HUES6 (cell line): ENCODE measurements around the gene TENT4A.
"Not testable (repeated sequence)": the region's sequence is repeated elsewhere in the genome, so short reads cannot be mapped to it uniquely, and the experiment has no call there.

ENCODE experiments used
- H3K27ac ChIP-seq: 2 replicates; pipeline ENCODE4 v1.7.0; 2013; ENCODE audit warnings: low read depth, mild to moderate bottlenecking, low read length, inconsistent platforms
- H3K27me3 ChIP-seq: 2 replicates; pipeline ENCODE4 v1.6.1; 2013; ENCODE audit warnings: low read length; ENCODE audit not compliant: control insufficient read depth, insufficient read depth
- H3K36me3 ChIP-seq: 2 replicates; pipeline ENCODE4 v1.6.1; 2013; ENCODE audit warnings: low read length; ENCODE audit not compliant: control insufficient read depth, insufficient read depth
- H3K4me1 ChIP-seq: 2 replicates; pipeline ENCODE4 v1.6.1; 2013; ENCODE audit warnings: low read length; ENCODE audit not compliant: control insufficient read depth, insufficient read depth
- H3K4me3 ChIP-seq: 2 replicates; pipeline ENCODE4 v1.5.1; 2013; ENCODE audit warnings: low read depth, low read length
- H3K9ac ChIP-seq: one replicate; pipeline ENCODE4 v1.6.1; 2013; ENCODE audit warnings: mild to moderate bottlenecking, low read length
- H3K9me3 ChIP-seq: 2 replicates; pipeline ENCODE4 v1.6.1; 2013; ENCODE audit warnings: low read depth, low read length; ENCODE audit not compliant: control insufficient read depth, insufficient read depth

TENT4A gene

GRCh38 chr5:6713274-6714225 is at the start of gene TENT4A:
Gene TENT4A (plus strand): TSS chr5:6713432. CDS start chr5:6713984, 552 bp downstream.
- Histone ChIP-seq H3K27me3 (peaks cover 16% of the 10 kb centered on the region; the same call in 1 of the 2 replicates), H3K9ac (peak within 1 kb of the TSS; percentile 80), H3K36me3 (0 out of 2 replicates have a peak, but pooled peaks cover 1% of the 10 kb centered on the region), H3K4me1 (peaks cover 23% of the 10 kb centered on the region), H3K9me3 (no peaks in the 10 kb centered on the region), H3K4me3 (peak within 1 kb of the TSS; percentile 86), H3K27ac (peak within 1 kb of the TSS; percentile 70; the same call in 1 of the 2 replicates)

DNA sequence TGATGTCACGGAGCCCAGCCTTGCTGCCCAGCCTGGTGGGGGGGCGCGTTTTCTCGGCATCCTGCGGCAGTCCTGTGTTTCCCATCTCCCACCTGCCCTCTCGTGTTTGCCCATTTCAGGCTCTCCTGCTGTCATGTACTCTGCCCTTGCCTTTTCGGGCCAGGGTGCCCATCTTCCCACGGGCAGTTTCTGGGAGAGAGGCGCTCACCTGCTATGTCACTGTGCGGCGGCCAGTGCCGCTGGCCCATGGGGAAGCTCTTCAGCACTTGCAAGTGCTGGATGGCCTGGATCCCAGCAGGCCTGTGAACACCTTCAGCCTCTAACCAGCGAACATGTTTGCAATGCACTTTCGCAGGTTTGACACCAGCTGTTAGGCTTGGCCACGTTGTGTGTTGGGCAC is 46.5 kb upstream of the TENT4A start:
- no peak overlapping the region for H3K9ac ChIP-seq
- H3K36me3 ChIP-seq = peaks cover 7% of the 10 kb centered on the region
- no peak overlapping the region for H3K27ac ChIP-seq
- H3K9me3 ChIP-seq = no peaks in the 10 kb centered on the region
- no peaks in the 10 kb centered on the region for H3K27me3 ChIP-seq
- peaks cover 10% of the 10 kb centered on the region for H3K4me1 ChIP-seq
- no peak overlapping the region for H3K4me3 ChIP-seq

- H3K36me3 ChIP-seq = peaks cover 7% of the 10 kb centered on the region
- no peak overlapping the region for H3K9ac ChIP-seq
- H3K4me1 ChIP-seq = peaks cover 10% of the 10 kb centered on the region
- H3K4me3 ChIP-seq = no peak overlapping the region
- H3K9me3 ChIP-seq = no peaks in the 10 kb centered on the region
- H3K27ac ChIP-seq = no peak overlapping the region
- no peaks in the 10 kb centered on the region for H3K27me3 ChIP-seq
These were observed 45.6 kb upstream of the TENT4A start for GRCh38 chr5:6667648-6668047.

GRCh38 chr5:6668717-6669116 is 44.5 kb upstream of the TENT4A start:
- peaks cover 10% of the 10 kb centered on the region for H3K4me1 ChIP-seq
- H3K27me3 ChIP-seq, H3K36me3 ChIP-seq, H3K4me3 ChIP-seq, H3K9ac ChIP-seq, H3K27ac ChIP-seq, H3K9me3 ChIP-seq: not testable (repeated sequence)

DNA sequence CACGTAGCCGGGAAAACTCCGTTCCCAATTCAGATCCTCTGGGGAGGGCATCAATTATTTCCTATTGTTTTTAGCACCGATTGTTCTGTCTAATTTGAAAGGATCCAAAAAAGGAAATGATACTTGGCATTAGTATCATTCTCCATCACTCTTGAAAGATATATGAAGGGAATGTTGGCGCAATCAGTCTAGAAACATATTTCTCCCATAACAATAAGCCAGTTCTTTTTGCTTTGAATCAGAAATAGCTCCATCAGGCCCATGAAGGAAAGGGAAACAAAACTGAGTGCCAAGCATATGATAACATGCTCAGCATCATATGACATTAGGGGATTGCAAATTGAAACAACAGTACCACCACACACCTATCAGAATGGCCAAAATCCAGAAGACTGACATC is 40.2 kb upstream of the TENT4A start:
- H3K27ac ChIP-seq = no peak overlapping the region
- H3K27me3 ChIP-seq = no peaks in the 10 kb centered on the region
- peaks cover 7% of the 10 kb centered on the region for H3K36me3 ChIP-seq
- no peak overlapping the region for H3K9ac ChIP-seq
- H3K9me3 ChIP-seq = peaks cover 26% of the 10 kb centered on the region
- H3K4me1 ChIP-seq = peaks cover 3% of the 10 kb centered on the region; the same call in 1 of the 2 replicates
- no peak overlapping the region for H3K4me3 ChIP-seq

DNA sequence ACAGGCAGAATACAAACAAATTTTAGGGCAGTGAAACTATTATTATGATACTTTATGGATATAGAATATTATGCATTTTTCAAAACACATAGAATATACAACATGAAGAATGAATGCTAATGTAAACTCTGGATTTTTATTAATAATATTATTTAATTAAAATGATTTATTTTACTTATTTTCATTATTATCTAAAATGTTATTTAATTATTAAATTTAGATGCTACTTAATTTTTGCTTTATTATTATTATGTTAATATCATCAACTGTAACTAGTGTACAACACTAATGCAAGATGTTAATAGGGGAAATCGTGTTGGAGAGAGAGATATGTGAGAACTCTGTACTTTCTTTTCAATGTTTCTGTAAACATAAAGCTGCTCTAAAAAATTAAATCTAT is 39.3 kb upstream of the TENT4A start:
- H3K4me3 ChIP-seq = no peak overlapping the region
- no peak overlapping the region for H3K9ac ChIP-seq
- no peaks in the 10 kb centered on the region for H3K4me1 ChIP-seq
- H3K27ac ChIP-seq = no peak overlapping the region
- peaks cover 26% of the 10 kb centered on the region for H3K9me3 ChIP-seq
- no peaks in the 10 kb centered on the region for H3K27me3 ChIP-seq
- H3K36me3 ChIP-seq = peaks cover 7% of the 10 kb centered on the region

- Histone ChIP-seq H3K36me3 (peaks cover 7% of the 10 kb centered on the region), H3K27ac (no peak overlapping the region), H3K4me1 (no peaks in the 10 kb centered on the region), H3K27me3 (no peaks in the 10 kb centered on the region), H3K4me3 (no peak overlapping the region), H3K9me3 (peaks cover 26% of the 10 kb centered on the region), H3K9ac (no peak overlapping the region)
These were observed 38.8 kb upstream of the TENT4A start for GRCh38 chr5:6674421-6674820.

DNA sequence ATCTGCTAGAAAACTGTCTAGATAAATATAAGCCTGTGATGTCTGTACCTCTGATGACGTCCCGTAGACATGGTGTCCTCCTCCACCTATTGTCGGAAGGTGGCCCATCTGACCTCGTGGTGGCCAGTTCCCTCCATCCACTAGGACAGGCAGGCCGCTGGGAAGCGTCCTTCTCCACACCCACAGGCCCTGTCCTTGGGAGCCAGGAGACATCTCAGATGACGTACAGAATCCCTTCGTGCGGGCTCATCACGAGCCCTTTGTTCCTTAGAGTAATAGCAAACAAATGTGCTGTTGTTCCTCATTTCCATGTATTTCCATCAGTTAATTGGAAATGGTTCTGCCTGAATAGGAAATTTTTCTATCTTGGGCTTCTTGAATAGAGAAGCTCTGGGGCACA is 38.3 kb upstream of the TENT4A start:
- H3K9ac ChIP-seq = no peak overlapping the region
- no peak overlapping the region for H3K27ac ChIP-seq
- H3K4me3 ChIP-seq = no peak overlapping the region
- no peaks in the 10 kb centered on the region for H3K4me1 ChIP-seq
- peaks cover 5% of the 10 kb centered on the region for H3K36me3 ChIP-seq
- peaks cover 26% of the 10 kb centered on the region for H3K9me3 ChIP-seq
- H3K27me3 ChIP-seq = no peaks in the 10 kb centered on the region

GRCh38 chr5:6675784-6676491 is 37.3 kb upstream of the TENT4A start:
- Histone ChIP-seq H3K9ac (no peak overlapping the region), H3K9me3 (peaks cover 26% of the 10 kb centered on the region), H3K4me1 (no peaks in the 10 kb centered on the region), H3K4me3 (no peak overlapping the region), H3K27ac (no peak overlapping the region), H3K27me3 (no peaks in the 10 kb centered on the region), H3K36me3 (no peaks in the 10 kb centered on the region; the same call in 1 of the 2 replicates)

GRCh38 chr5:6676702-6677101 is 36.5 kb upstream of the TENT4A start:
- no peak overlapping the region for H3K4me3 ChIP-seq
- H3K9me3 ChIP-seq = peaks cover 26% of the 10 kb centered on the region

DNA sequence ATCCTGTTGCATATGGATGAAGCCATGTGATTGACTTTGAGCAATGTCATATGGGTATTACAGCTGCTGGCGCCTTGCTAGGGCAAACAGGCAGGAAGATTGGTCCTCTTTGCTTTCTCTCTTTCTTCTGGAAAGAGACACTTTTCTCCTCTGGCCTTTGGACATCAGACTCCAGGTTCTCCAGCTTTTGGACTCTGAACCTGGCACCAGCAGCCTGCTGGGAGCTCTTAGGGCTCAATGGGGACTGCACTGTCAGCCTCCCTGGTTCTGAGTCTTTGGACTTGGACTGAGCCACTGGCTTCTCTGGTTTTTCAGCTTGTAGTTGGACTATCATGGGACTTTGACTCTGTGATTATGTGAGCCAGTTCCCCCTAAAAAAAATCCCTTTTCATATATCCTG is 34.8 kb upstream of the TENT4A start:
- Histone ChIP-seq H3K27ac (no peak overlapping the region), H3K4me3 (no peak overlapping the region), H3K9me3 (peaks cover 19% of the 10 kb centered on the region), H3K9ac (no peak overlapping the region), H3K4me1 (no peaks in the 10 kb centered on the region), H3K36me3 (no peaks in the 10 kb centered on the region; the same call in 1 of the 2 replicates), H3K27me3 (no peaks in the 10 kb centered on the region)

More at GRCh38 chr5:6676702-6677101, 36.5 kb upstream of the TENT4A start:
- Histone ChIP-seq H3K36me3 (no peaks in the 10 kb centered on the region; the same call in 1 of the 2 replicates), H3K4me1 (no peaks in the 10 kb centered on the region), H3K27ac (no peak overlapping the region), H3K9ac (no peak overlapping the region), H3K27me3 (no peaks in the 10 kb centered on the region)
